Left forelimb (tissue), 1 donor: ENCODE measurements around the gene GATA3.

Source experiments
- DNase-seq: peaks from one replicate; pipeline ENCODE4 v3.0.0-alpha.2; 2018; ENCODE audit warnings: low spot score

The GATA3 gene

DNA sequence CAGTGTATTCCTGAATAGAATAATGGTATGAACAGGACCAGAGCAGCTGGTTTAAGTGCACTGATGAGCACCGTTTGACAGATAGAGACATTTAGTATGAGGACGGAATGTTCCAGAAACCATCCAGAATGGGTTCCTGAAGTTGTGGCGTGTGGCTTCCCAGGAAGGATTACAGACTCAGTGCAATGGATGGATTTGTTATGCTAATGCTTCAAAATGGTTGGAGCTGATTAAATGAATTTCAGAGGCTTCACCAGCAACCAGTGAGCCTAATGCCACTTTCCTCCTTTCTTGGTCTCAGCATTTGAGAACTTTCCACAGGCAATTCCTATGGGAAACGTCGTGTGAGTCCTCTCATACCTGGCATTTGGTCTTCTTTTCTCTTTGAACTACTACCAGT is 9.9 kb downstream of the GATA3 start:
- no peak for DNase-seq

GRCh38 chr10:8065651-8066050 is 11.2 kb downstream of the GATA3 start:
- DNase-seq = no peak

DNA sequence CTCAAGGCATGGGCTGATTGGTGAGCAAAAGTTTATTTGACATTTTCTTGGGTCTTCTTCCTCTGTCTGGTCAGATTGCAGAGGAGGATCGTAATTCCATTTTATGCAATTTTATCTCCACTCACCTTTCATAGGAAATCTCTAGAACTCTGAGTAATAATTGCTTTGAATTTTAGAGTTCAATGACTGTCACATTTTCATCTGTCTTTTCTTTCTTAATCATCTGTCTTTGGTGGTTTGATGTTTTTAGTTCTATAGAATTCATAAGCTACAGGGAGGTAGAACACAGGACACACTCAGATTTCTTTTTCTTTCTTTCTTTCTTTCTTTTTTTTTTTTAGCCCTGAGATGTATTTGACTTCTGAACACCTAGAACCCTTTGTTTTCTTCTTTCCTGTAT is 11.6 kb downstream of the GATA3 start:
- DNase-seq = no peak

DNA sequence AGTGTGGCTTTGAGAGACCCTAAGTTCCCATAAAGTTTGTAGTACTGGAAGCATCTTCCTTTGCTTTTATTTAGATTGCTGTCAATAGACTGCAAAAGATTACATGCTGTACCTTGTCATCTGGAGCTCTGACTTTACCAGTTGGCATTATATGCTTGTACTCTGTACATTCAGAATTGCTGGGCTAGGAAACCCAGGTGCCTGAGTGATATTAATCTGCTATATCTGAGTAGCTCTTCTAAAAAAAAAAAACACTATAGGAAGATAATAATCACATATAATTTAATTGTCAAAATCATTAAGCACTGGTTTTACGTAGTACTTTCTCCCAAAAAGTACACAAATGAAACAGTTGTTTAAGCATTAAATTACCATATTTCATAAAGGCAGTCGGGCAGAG is 12.3 kb downstream of the GATA3 start:
- DNase-seq = no peak

DNA sequence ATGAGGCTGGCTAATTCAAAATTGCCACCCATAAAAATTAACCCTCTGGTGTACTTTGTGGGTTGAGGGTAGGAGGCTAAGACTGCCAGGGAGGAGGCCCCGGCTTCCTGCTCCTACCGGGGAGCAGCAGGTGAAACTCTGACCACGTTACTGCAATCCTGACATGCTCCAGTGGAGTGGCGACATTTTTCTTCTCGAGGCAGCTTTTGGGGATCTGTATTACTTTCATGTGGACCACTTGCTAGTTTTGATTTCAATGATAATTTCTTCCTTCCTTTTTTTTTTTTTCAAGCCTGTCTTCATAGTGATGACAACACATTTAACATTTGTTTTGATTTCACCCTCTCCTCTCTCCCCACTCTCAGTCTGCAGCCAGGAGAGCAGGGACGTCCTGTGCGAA is 14.6 kb downstream of the GATA3 start:
- DNase-seq = no peak

GRCh38 chr10:8069627-8070026 is 15.1 kb downstream of the GATA3 start:
- no peak for DNase-seq

DNA sequence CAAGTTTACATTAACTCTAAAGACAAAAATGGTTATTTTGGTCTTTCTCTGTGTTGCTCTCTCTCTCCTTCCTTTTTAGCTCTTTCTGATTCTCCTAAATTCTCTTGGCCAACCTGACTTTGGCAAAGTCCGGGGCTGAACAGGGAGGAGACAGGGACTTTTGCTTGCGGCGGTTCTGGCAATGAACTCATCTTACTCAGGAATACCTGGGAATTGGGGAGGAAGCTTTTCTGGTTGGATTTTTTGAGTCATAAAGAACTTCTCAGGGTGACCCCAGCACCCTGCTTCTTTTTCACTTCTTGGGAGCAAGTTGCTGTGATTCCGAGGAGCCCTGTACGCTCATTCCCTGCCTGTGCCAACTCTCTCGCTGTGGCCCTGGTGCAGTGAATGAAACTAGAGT is 16.0 kb downstream of the GATA3 start:
- no peak for DNase-seq

- no peak for DNase-seq
Measured at GRCh38 chr10:8071006-8071405, 16.5 kb downstream of the GATA3 start.

- DNase-seq = no peak
Measured at GRCh38 chr10:8071666-8072065, 17.2 kb downstream of the GATA3 start.

DNA sequence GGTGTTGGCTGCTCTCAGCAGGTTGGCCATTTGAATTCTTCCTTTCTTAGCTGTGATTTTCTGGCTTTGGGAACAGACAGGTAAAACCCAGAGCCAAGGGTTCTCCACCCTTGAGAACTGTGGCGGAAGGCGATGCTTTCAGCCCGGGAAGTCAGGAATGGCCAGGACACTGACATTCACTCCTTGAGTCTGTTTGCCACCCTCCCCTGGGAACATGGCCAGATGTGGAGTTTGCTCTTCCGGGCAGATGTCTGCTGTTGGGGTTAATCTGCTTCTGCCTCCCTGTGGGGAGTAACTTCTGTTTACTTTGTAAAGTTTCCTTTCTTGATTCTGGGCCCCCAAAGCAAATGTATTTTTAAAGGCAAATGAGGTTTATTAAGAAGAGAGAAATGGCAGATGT is 17.7 kb downstream of the GATA3 start:
- DNase-seq = no peak

DNA sequence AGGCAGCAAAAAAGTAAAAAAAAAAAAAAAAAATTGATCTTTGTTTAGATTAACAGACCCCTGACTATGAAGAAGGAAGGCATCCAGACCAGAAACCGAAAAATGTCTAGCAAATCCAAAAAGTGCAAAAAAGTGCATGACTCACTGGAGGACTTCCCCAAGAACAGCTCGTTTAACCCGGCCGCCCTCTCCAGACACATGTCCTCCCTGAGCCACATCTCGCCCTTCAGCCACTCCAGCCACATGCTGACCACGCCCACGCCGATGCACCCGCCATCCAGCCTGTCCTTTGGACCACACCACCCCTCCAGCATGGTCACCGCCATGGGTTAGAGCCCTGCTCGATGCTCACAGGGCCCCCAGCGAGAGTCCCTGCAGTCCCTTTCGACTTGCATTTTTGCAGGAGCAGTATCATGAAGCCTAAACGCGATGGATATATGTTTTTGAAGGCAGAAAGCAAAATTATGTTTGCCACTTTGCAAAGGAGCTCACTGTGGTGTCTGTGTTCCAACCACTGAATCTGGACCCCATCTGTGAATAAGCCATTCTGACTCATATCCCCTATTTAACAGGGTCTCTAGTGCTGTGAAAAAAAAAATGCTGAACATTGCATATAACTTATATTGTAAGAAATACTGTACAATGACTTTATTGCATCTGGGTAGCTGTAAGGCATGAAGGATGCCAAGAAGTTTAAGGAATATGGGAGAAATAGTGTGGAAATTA is 19.4 kb downstream of the GATA3 start:
- DNase-seq = no peak

DNA sequence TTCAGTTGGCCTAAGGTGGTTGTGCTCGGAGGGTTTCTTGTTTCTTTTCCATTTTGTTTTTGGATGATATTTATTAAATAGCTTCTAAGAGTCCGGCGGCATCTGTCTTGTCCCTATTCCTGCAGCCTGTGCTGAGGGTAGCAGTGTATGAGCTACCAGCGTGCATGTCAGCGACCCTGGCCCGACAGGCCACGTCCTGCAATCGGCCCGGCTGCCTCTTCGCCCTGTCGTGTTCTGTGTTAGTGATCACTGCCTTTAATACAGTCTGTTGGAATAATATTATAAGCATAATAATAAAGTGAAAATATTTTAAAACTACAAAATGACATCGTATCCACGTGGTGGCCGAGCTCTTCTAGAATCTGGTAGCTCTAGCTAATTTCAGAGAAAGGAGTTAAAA is 20.4 kb downstream of the GATA3 start:
- no peak for DNase-seq

DNA sequence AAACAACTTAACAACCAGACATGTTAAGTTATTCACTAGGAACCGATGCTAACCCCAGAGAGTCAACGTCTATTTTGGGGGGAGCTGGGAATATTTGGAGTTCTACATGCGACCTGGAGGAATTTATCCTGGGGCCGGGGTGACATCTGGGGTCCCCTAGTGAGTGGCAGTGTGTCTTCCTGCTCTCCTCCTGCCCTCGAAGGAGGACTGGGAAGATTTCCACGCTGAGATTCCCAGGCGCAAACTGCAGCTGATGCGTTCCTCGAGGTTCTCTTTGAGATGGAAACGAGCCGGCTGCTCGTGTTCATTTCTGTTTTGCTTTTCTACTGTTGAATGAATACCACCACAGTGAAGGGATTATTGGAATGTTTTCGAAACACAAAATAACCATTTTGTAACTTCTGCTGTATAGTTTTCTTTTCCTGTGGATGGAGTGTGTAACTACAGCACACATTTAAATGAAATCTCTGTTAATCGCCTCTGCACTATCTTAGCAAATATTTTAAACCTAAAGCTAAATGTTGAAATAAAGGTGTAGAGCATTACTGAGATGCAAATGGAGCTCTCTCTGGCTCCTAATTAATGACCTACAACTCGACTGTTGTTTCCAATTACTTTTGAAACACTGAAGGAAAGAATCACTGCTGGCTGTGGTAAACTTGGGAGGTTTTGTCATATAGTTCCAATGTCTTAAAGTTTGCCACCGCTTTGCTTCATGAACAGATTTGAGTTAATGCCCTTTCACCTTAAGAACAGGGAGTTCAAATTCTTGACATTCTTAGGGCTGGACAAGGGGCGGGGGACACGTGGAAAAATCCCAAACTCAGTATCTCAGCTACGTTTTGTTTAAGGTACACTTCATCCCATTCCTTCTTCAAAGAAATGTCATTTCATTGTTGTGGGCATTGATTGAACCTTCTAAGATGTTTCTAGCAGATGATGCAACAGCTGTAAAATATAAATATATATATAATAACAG is 21.1 kb downstream of the GATA3 start:
- no peak for DNase-seq

DNA sequence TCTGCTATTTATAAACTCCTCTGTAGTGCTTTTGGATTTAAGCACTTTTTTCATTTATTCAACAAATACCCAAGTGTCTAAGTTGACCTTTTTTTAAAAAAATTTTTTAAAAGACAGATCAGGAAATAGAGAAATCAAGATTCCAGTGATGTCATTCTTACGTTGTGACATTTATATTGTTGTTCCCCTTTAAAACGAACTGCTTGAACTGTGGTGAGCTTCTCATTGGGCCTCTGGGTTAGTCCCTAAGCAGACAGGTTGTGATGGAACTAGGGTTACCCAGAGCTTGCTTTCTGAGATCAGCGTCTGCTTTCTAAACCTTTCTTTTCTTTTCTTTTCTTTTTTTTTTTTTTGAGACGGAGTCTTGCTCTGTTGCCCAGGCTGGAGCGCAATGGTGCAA is 22.4 kb downstream of the GATA3 start:
- no peak for DNase-seq

DNA sequence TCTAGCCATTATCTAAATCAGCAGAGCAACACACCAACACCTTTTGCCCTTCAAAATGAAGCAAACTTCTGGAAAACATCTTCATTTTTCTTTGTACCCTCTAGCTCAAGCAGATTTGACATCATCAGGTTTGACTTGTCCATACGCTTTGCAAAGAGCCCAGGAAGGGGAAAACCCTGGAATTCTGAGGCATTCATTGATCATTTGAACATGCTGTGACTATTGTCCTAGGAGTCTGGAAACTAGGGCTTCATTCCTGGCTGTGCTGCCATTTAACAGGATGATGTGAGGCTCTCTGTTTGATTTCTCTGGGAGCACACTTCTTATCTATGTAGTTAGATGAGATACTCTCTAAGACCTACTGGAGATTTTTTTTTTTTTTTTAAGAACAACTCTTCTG is 23.5 kb downstream of the GATA3 start:
- DNase-seq = no peak

- DNase-seq = no peak
Measured at GRCh38 chr10:8079126-8079525, 24.6 kb downstream of the GATA3 start.

DNA sequence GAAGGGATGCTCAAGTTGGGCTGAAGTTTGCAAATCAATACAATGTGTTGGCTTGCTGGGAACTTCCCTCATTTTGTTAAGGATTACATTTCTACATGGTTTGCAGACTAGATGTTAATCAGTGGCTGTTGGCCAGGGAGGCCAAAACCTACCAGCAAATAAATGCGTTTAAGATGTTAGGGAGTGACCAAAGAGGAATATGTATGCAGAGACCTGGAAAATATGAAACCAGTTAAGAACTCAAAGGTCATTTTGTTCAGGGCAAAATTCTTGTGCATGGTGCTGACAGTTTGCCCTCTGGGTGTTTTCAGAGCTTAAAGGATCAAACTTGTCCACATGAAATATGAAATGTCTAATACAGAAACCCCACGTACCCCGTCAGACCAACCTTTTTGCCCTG is 30.3 kb downstream of the GATA3 start:
- no peak for DNase-seq

DNA sequence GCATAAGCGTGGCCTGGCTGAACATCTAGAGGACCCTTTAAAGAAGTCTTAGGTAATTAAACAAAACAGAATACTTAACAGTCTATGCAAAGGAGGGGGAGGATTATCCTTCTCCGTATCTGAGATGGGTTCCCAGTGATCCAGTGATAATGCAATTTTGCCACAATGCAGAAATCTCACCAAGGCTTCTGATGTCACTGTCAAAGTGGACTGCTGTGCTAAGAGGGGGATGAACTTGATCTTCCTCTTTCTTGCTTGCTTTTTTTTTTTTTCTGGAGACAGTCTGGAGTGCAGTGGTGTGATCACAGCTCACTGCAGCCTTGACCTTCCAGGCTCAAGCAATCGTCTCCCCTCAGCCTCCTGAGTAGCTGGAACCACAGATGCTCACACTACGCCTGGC is 30.8 kb downstream of the GATA3 start:
- no peak for DNase-seq

- no peak for DNase-seq
Measured at GRCh38 chr10:8086315-8086714, 31.8 kb downstream of the GATA3 start.

- DNase-seq = no peak
Measured at GRCh38 chr10:8088504-8088903, 34.0 kb downstream of the GATA3 start.

GRCh38 chr10:8092428-8092827 is 37.9 kb downstream of the GATA3 start:
- DNase-seq = no peak

GRCh38 chr10:8095959-8096358 is 41.5 kb downstream of the GATA3 start:
- no peak for DNase-seq

DNA sequence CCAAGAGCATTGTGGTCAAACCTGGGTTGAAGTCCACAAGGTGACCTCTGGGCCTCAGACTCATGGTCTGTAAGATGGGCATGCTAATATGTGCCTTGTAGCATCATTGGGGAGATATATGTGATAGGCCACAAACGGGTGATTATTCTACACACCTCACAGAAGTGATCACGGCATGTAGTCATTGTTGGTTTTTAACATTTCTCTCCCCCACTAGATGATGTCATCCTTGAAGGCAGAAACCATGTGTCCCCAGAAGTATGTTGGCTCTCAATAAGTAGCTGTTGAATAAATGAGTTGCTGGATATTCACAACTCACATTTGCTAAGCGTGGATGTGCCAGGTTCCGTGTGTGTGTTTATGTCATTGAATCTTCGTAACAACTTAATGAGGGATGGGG is 42.4 kb downstream of the GATA3 start:
- DNase-seq = no peak
